HepG2 (cell line): ENCODE results near the gene SERPIND1. TPM values are rescaled to one million over a fixed set of nuclear protein-coding genes. Genes with fewer than 3 reads are reported as not detected.
"Not testable (repeated sequence)": the region's sequence is repeated elsewhere in the genome, so short reads cannot be mapped to it uniquely, and the experiment has no call there.

Experiments
- ATAC-seq: fragments of 200-7000 bp; cut with Tn5 transposase; 3 replicates; pipeline ENCODE4 v1.9.1; 2020; ENCODE audit warnings: mild to moderate bottlenecking, moderate library complexity
- BruUV-seq: library from RNA; stranded (reverse); fragments of 400-500 nt; replicated peaks from 2 replicates; lab custom pipeline; 2021; lab: Mats Ljungman, UMichigan
- CTCF ChIA-PET: fragments of 300-600 bp; formaldehyde crosslinking; extraction: SDS; loops from one replicate; lab custom pipeline; 2021; ENCODE audit warnings: low total read pairs, inconsistent platforms, low intra/inter-chr PET ratio; lab: Yijun Ruan, JAX
- POLR2A ChIA-PET: fragments of 350-600 bp; sonication (Branson Sonifier 250); formaldehyde crosslinking; loops from one replicate; lab custom pipeline; 2020; ENCODE audit warnings: antibody characterized with exemption, inconsistent platforms; lab: Yijun Ruan, JAX
- DNase-seq: peaks from one replicate; pipeline ENCODE4 v3.0.0-alpha.2; 2015; ENCODE audit warnings: low spot score
- FAIRE-seq: peaks from 3 replicates; lab custom pipeline; 2011; peaks lifted over from hg19 to GRCh38; lab: Jason Lieb, UNC
- H2AFZ ChIP-seq: one replicate; pipeline ENCODE4 v1.6.1; 2011; ENCODE audit warnings: low read length, inconsistent platforms
- H3K27ac ChIP-seq: fragments of 300-600 bp; 3 replicates; pipeline ENCODE4 v1.8.0; 2011; ENCODE audit warnings: mixed run types, mild to moderate bottlenecking, mixed read lengths, low read length, inconsistent platforms; ENCODE audit not compliant: insufficient read depth; ENCODE audit errors: extremely low read length
- H3K27me3 ChIP-seq, 2 experiments: fragments of 200-600 bp in 1 of 2; 2 replicates in 1 of 2; 3 replicates in 1 of 2; pipeline versions ENCODE4 v1.6.0 to v1.8.0; 2011; ENCODE audit warnings: low read length in 2 of 2, mild to moderate bottlenecking in 2 of 2, moderate library complexity in 2 of 2, inconsistent platforms in 1 of 2; ENCODE audit not compliant: insufficient read depth in 2 of 2, control insufficient read depth in 1 of 2
- H3K36me3 ChIP-seq, 2 experiments: fragments of 200-600 bp in 1 of 2; replicated peaks in 1 of 2; 2 replicates in 1 of 2; 3 replicates in 1 of 2; pipeline versions ENCODE4 v1.5.1 to v1.8.0; 2011; ENCODE audit warnings: low read length in 2 of 2, inconsistent platforms in 1 of 2; ENCODE audit not compliant: insufficient read depth in 2 of 2, control insufficient read depth in 1 of 2
- H3K4me1 ChIP-seq: 2 replicates; pipeline ENCODE4 v1.5.1; 2012; ENCODE audit warnings: low read length, inconsistent platforms; ENCODE audit not compliant: insufficient read depth
- H3K4me2 ChIP-seq: 2 replicates; pipeline ENCODE4 v1.6.0; 2011; ENCODE audit warnings: low read depth, low read length, inconsistent platforms
- H3K4me3 ChIP-seq, 3 experiments: fragments of 200-600 bp in 1 of 3; sonication (generic), shearing (Covaris generic) in 1 of 3; replicated peaks in 1 of 3; 2 replicates each; pipeline ENCODE4 v1.5.1; 2011 to 2016; ENCODE audit warnings: low read length in 3 of 3, inconsistent platforms in 2 of 3, low read depth in 2 of 3, mild to moderate bottlenecking in 2 of 3, control low read depth in 1 of 3, mixed read lengths in 1 of 3; ENCODE audit not compliant: insufficient read depth in 1 of 3
- H3K79me2 ChIP-seq: one replicate; pipeline ENCODE4 v1.6.1; 2011; ENCODE audit warnings: low read length, inconsistent platforms; ENCODE audit not compliant: insufficient read depth
- H3K9ac ChIP-seq: 2 replicates; pipeline ENCODE4 v1.6.0; 2011; ENCODE audit warnings: mild to moderate bottlenecking, low read depth, low read length, inconsistent platforms; ENCODE audit not compliant: insufficient read depth
- H3K9me3 ChIP-seq: 2 replicates; pipeline ENCODE4 v1.5.1; 2012; ENCODE audit warnings: mild to moderate bottlenecking, low read length
- H4K20me1 ChIP-seq: 2 replicates; pipeline ENCODE4 v1.6.0; 2011; ENCODE audit warnings: inconsistent platforms, mild to moderate bottlenecking, low read length, moderate library complexity; ENCODE audit not compliant: insufficient read depth
- ZNF501 ChIP-seq: sonication (generic); formaldehyde crosslinking; IDR thresholded peaks from 2 replicates; pipeline ENCODE4 v1.5.1; 2020; ENCODE audit warnings: mild to moderate bottlenecking, moderate library complexity, missing genetic modification reagents
- WGBS: methylation state at CpG from one replicate; pipeline ENCODE4 v1.1.6; 2017; ENCODE audit warnings: low lambda C conversion rate; 5-methylcytosine and 5-hydroxymethylcytosine counted together
- in situ Hi-C: cut with HindIII; loops from 2 replicates; pipeline ENCODE4 v1.10.0; 2017; ENCODE audit warnings: low pct_unique_long_range_greater_than_20kb; ENCODE audit not compliant: extremely low pct_ligation_motif_present
- intact Hi-C: fragments of 100-400 bp; cut with micrococcal nuclease; formaldehyde crosslinking; loops from one replicate; pipeline ENCODE4 v1.10.0; 2022; ENCODE audit not compliant: unreplicated experiment
- polyA plus RNA-seq, 8 experiments: library from polyadenylated mRNA; depleted of rRNA in 3 of 8; stranded (reverse) in 7 of 8; unstranded in 1 of 8; fragments of >200 nt; fragmentation: Illumina TruSeq in 4 of 8; extraction: Trizol in 4 of 8; gene quantifications; 2 replicates each; pipeline versions ENCODE4 v1.2.1 to v1.2.3, GENCODE V29; 2011 to 2016; ENCODE audit warnings: low read depth in 4 of 8, missing spikeins in 1 of 8, mixed read lengths in 1 of 8; ENCODE audit not compliant: insufficient read depth in 1 of 8
- total RNA-seq, 5 experiments: library from RNA; depleted of rRNA; stranded (reverse); fragments of >200 nt; fragmentation: Illumina TruSeq; extraction: Trizol; gene quantifications; 2 replicates each; pipeline ENCODE4 v1.2.3, GENCODE V29; 2016; ENCODE audit warnings: low read depth in 1 of 5
- TF ChIP-seq, protein P1 (sequence below): sonication (generic); formaldehyde crosslinking; IDR thresholded peaks from 2 replicates; pipeline ENCODE4 v1.4.0; 2020; ENCODE audit warnings: missing genetic modification reagents, low read depth, mild to moderate bottlenecking, borderline replicate concordance
- TF ChIP-seq, protein P2 (sequence below): sonication (generic); formaldehyde crosslinking; IDR thresholded peaks from 2 replicates; pipeline ENCODE4 v1.4.0; 2020; ENCODE audit warnings: missing genetic modification reagents, mild to moderate bottlenecking, borderline replicate concordance
- TF ChIP-seq, protein P3 (sequence below): sonication (generic); formaldehyde crosslinking; IDR thresholded peaks from 2 replicates; pipeline ENCODE4 v1.4.0; 2020; ENCODE audit warnings: mild to moderate bottlenecking, missing genetic modification reagents
- TF ChIP-seq, protein P4 (sequence below), 2 experiments: sonication (generic) in 1 of 2; formaldehyde crosslinking in 1 of 2; IDR thresholded peaks; 2 replicates each; pipeline versions ENCODE4 v1.4.0 to v1.6.1; 2018 to 2020; ENCODE audit warnings: missing genetic modification reagents in 2 of 2, borderline replicate concordance in 1 of 2, low read depth in 1 of 2, mild to moderate bottlenecking in 1 of 2, missing biosample characterization in 1 of 2

The SERPIND1 gene
- total and polyA plus RNA-seq, 2 of the 13 experiments (the other 11 are each of a cell fraction or from before 2014, with no cell fraction given) = 111 to 350 TPM

DNA sequence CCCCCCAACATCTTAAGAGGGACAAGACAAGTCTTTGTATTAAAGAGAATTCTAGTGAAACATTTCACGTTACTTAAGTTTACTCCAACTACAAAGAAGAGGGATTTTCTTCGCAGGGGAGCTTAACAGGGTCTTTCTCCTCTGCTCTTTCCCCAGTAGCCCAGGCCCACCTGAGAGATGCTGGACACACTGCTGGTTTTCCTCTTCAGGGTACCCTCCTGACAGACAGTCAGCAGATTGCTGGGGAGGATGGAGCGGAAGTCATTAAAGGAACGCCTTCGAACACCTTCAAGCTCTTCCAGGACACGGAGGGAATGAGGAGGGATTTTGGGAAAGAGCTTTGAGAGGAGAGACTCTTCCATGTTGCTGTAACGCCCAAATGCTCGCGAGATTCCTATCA, 45.6 kb downstream of the SERPIND1 start:
- Histone ChIP-seq H2AFZ (no peak overlapping the region), H3K4me1 (no peaks in the 10 kb centered on the region), H3K79me2 (no peaks in the 10 kb centered on the region), H3K9ac (no peak overlapping the region), H3K9me3 (no peaks in the 10 kb centered on the region), H3K27me3 (no peaks in the 10 kb centered on the region), H3K27ac (no peak overlapping the region), H3K4me2 (no peak overlapping the region), H3K4me3 (no peak overlapping the region)
- ChIA-PET CTCF (no interaction called here), POLR2A (no interaction called here)
- FAIRE-seq (no peak), DNase-seq (no peak)
- BruUV-seq = no TSS peak
- intact Hi-C loops = no loop called here
- in situ Hi-C loops = loop anchor here (10.0 kb wide), 1 partner anchor 55 kb away; no protein-coding TSS in a partner anchor
- TF ChIP-seq, protein P1, sequence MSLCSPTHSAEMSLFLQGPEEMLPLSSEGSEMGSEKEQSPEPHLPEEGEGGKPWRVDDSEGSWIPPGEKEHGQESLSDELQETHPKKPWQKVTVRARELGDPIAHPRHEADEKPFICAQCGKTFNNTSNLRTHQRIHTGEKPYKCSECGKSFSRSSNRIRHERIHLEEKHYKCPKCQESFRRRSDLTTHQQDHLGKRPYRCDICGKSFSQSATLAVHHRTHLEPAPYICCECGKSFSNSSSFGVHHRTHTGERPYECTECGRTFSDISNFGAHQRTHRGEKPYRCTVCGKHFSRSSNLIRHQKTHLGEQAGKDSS = no peak
- TF ChIP-seq, protein P2, sequence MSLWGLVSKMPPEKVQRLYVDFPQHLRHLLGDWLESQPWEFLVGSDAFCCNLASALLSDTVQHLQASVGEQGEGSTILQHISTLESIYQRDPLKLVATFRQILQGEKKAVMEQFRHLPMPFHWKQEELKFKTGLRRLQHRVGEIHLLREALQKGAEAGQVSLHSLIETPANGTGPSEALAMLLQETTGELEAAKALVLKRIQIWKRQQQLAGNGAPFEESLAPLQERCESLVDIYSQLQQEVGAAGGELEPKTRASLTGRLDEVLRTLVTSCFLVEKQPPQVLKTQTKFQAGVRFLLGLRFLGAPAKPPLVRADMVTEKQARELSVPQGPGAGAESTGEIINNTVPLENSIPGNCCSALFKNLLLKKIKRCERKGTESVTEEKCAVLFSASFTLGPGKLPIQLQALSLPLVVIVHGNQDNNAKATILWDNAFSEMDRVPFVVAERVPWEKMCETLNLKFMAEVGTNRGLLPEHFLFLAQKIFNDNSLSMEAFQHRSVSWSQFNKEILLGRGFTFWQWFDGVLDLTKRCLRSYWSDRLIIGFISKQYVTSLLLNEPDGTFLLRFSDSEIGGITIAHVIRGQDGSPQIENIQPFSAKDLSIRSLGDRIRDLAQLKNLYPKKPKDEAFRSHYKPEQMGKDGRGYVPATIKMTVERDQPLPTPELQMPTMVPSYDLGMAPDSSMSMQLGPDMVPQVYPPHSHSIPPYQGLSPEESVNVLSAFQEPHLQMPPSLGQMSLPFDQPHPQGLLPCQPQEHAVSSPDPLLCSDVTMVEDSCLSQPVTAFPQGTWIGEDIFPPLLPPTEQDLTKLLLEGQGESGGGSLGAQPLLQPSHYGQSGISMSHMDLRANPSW (CRISPR knock-in tag) = no peak
- TF ChIP-seq ZNF501 (CRISPR knock-in tag) = no peak
- TF ChIP-seq, protein P3, sequence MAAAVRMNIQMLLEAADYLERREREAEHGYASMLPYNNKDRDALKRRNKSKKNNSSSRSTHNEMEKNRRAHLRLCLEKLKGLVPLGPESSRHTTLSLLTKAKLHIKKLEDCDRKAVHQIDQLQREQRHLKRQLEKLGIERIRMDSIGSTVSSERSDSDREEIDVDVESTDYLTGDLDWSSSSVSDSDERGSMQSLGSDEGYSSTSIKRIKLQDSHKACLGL (CRISPR knock-in tag) = no peak
- TF ChIP-seq, protein P4, sequence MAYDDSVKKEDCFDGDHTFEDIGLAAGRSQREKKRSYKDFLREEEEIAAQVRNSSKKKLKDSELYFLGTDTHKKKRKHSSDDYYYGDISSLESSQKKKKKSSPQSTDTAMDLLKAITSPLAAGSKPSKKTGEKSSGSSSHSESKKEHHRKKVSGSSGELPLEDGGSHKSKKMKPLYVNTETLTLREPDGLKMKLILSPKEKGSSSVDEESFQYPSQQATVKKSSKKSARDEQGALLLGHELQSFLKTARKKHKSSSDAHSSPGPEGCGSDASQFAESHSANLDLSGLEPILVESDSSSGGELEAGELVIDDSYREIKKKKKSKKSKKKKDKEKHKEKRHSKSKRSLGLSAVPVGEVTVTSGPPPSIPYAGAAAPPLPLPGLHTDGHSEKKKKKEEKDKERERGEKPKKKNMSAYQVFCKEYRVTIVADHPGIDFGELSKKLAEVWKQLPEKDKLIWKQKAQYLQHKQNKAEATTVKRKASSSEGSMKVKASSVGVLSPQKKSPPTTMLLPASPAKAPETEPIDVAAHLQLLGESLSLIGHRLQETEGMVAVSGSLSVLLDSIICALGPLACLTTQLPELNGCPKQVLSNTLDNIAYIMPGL (CRISPR knock-in tag; IDR thresholded peaks at IDR 0.05; ENCODE audit: borderline replicate concordance in 1 of 2, low read depth in 1 of 2) = no peak
- TF ChIP-seq, all 625 proteins: peak for 0
- ATAC-seq = no peak
- H4K20me1 ChIP-seq = no peaks in the 10 kb centered on the region
- peaks cover 7 to 57% of the 10 kb centered on the region in 2 experiments for H3K36me3 ChIP-seq
- 97% methylated on average over 9 of the region's 9 CpGs for WGBS

DNA sequence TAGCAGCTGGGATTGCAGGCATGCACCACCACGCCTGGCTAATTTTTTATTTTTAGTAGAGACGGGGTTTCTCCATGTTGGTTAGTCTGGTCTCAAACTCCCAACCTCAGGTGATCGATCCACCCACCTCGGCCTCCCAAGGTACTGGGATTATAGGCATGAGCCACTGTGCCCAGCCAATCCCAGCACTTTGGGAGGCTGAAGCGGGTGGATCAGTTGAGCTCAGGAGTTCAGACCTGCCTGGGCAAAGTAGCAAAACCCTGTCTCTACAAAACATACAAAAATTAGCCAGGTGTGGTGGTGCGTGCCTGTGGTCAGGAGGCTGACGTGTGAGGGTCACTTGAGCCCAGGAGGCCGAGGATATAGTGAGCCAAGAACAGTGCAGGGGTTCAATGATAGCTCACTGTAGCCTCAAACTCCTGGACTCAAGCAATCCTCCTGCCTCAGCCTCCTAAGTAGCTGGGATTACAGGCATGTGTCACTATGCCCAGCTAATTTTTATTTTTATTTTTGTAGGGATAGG, 47.9 kb downstream of the SERPIND1 start:
- H3K79me2 ChIP-seq, H3K4me3 ChIP-seq, ATAC-seq, BruUV-seq, H3K27ac ChIP-seq, FAIRE-seq, intact Hi-C loops, H4K20me1 ChIP-seq, CTCF ChIA-PET, DNase-seq, H3K4me2 ChIP-seq, POLR2A ChIA-PET, in situ Hi-C loops, H3K9ac ChIP-seq, H2AFZ ChIP-seq, H3K9me3 ChIP-seq, H3K27me3 ChIP-seq: not testable (repeated sequence)
- WGBS = 98% methylated on average over 8 of the region's 8 CpGs
- Histone ChIP-seq H3K36me3 (peaks cover 4 to 43% of the 10 kb centered on the region in 2 experiments), H3K4me1 (peaks cover 17% of the 10 kb centered on the region)
